Superior temporal gyrus (tissue), 1 donor: ENCODE results near the gene RNF215.
"Not testable (repeated sequence)": the region's sequence is repeated elsewhere in the genome, so short reads cannot be mapped to it uniquely, and the experiment has no call there.

Source experiments
- DNase-seq: peaks from one replicate; pipeline ENCODE4 v3.0.0-alpha.2; 2016; ENCODE audit errors: extremely low spot score

Gene RNF215

GRCh38 chr22:30362651-30363281, 24.4 kb downstream of the RNF215 start:
- no peak for DNase-seq

- DNase-seq: no peak
Observed at GRCh38 chr22:30361916-30362650, 25.1 kb downstream of the RNF215 start.

GRCh38 chr22:30358541-30358940, 28.7 kb downstream of the RNF215 start:
- no peak for DNase-seq

GRCh38 chr22:30357650-30358215, 29.5 kb downstream of the RNF215 start:
- DNase-seq: no peak

GRCh38 chr22:30357236-30357570, 30.0 kb downstream of the RNF215 start:
- no peak for DNase-seq

- peak; percentile 91 for DNase-seq
Observed at GRCh38 chr22:30356449-30357235, 30.6 kb downstream of the RNF215 start, which contains the start of the genes CCDC157 and SF3A1. Gene CCDC157, plus strand, starts transcription at chr22:30357007. Its CDS starts 8,994 bp downstream, at chr22:30366001. Gene SF3A1, minus strand, starts transcription at chr22:30356894. Its CDS starts 102 bp downstream, at chr22:30356792.

GRCh38 chr22:30354644-30355043, 32.6 kb downstream of the RNF215 start:
- no peak for DNase-seq

GRCh38 chr22:30351226-30351625, 36.0 kb downstream of the RNF215 start:
- DNase-seq: no peak

- no peak for DNase-seq
Observed at GRCh38 chr22:30348809-30349208, 38.4 kb downstream of the RNF215 start.

- no peak for DNase-seq
Observed at GRCh38 chr22:30348404-30348803, 38.8 kb downstream of the RNF215 start.

GRCh38 chr22:30347255-30347892, 39.8 kb downstream of the RNF215 start:
- DNase-seq: no peak

- no peak for DNase-seq
Observed at GRCh38 chr22:30344447-30345200, 42.6 kb downstream of the RNF215 start.

- peak; percentile 69 for DNase-seq
Observed at GRCh38 chr22:30340911-30341685, 46.1 kb downstream of the RNF215 start.

- no peak for DNase-seq
Observed at GRCh38 chr22:30338802-30339201, 48.4 kb downstream of the RNF215 start.

GRCh38 chr22:30338341-30338740, 48.9 kb downstream of the RNF215 start:
- not testable (repeated sequence) for DNase-seq

- DNase-seq: no peak
Observed at GRCh38 chr22:30337461-30337778, 49.8 kb downstream of the RNF215 start.

- no peak for DNase-seq
Observed at GRCh38 chr22:30336752-30337460, 50.3 kb downstream of the RNF215 start.

GRCh38 chr22:30335236-30335635, 52.0 kb downstream of the RNF215 start:
- DNase-seq: no peak

GRCh38 chr22:30334646-30335045, 52.6 kb downstream of the RNF215 start:
- no peak for DNase-seq

- DNase-seq: no peak
Observed at GRCh38 chr22:30333707-30334087, 53.5 kb downstream of the RNF215 start.
